ENCODE results near the gene AFF3.

DNA sequence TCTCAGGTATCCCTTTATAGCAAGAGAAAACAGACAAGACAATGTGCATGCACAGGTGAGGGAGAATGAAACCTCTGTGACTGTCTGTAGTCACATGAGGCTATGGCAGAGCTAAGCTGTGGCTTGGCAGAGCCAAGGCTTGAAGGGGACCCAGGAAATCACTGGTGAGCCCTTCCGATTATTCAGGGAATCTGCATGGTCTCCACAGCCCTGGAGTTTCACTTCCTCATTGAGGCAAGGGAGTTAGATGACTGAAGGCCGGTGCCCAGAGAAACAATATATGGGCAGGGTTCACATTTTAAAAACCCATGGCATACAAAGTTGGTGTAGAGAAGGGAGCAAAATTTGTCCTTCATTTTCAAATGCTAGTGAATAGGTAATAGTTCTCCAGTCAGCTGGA is 508.2 kb downstream of the AFF3 start:
- no peak for TF ChIP-seq BHLHE40 (IDR thresholded peaks at IDR 0.05; ENCODE audit: borderline replicate concordance)
- TF ChIP-seq TARDBP (IDR thresholded peaks at IDR 0.05) = no peak
- TF ChIP-seq SP1 (IDR thresholded peaks at IDR 0.05) = no peak
- no peak for TF ChIP-seq FOXK2 (IDR thresholded peaks at IDR 0.05)
- TF ChIP-seq ZNF384 (IDR thresholded peaks at IDR 0.05) = no peak
- no peak for TF ChIP-seq L3MBTL2 (conservative IDR thresholded peaks at IDR 0.05)
- no peak for TF ChIP-seq HDGF (IDR thresholded peaks at IDR 0.05; ENCODE audit: borderline replicate concordance)
- no peak for TF ChIP-seq NFRKB (IDR thresholded peaks at IDR 0.05)
- no peak for TF ChIP-seq FOXM1 (IDR thresholded peaks at IDR 0.05; ENCODE audit: borderline replicate concordance)
- no peak for TF ChIP-seq SUZ12 (IDR thresholded peaks at IDR 0.05)
- TF ChIP-seq ELF4 (IDR thresholded peaks at IDR 0.05) = no peak

Data from HEK293T (cell line).